GM12872 (cell line): Measurements from ENCODE around the gene ZNF511.

Experiments used
- TF ChIP-seq, protein P1 (sequence below): IDR thresholded peaks from 3 replicates; pipeline ENCODE4 v1.5.1; 2011; ENCODE audit warnings: low read depth, mild to moderate bottlenecking, low read length, moderate library complexity; ENCODE audit not compliant: insufficient read depth

ZNF511 gene

DNA sequence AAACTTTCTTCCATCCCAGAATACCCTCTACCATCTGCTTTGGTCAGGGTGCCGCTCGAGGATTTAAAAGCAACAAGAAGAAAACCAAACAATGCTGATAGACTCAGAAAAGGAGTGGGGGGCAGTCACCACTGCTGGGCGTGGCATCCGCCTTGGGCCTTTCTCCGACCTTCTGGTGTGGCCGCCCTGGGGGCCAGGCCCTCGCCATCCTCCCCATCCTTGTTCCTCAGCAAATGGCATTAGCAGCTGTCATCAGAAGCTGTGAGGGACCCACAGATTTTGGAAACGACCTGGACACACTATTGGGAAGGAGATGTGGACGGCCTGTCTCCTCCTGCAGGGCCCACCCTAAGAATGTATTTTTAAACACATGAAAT lies 4.0 kb downstream of the ZNF511 start:
- TF ChIP-seq, protein P1, sequence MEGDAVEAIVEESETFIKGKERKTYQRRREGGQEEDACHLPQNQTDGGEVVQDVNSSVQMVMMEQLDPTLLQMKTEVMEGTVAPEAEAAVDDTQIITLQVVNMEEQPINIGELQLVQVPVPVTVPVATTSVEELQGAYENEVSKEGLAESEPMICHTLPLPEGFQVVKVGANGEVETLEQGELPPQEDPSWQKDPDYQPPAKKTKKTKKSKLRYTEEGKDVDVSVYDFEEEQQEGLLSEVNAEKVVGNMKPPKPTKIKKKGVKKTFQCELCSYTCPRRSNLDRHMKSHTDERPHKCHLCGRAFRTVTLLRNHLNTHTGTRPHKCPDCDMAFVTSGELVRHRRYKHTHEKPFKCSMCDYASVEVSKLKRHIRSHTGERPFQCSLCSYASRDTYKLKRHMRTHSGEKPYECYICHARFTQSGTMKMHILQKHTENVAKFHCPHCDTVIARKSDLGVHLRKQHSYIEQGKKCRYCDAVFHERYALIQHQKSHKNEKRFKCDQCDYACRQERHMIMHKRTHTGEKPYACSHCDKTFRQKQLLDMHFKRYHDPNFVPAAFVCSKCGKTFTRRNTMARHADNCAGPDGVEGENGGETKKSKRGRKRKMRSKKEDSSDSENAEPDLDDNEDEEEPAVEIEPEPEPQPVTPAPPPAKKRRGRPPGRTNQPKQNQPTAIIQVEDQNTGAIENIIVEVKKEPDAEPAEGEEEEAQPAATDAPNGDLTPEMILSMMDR, result no peak

DNA sequence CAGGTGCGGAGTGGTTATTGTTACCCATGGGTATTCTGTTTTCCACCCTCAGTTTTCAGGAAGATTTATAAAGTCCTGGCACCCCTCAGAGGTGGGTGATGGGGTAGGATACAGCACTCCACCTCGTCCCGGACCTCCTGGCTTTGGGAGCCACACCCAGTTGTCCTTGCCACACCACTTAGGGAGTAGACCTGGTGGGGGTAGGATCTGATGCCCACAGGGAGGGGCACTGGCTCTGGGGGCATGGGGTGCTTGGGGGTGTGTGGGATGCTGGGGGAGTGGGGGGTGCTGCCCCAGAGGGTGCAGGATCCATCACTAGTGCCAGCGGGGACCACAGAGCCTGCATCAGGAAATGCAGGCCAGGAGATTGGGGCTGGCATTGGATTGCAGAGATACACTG lies 4.5 kb downstream of the ZNF511 start:
- TF ChIP-seq, protein P1, result no peak

DNA sequence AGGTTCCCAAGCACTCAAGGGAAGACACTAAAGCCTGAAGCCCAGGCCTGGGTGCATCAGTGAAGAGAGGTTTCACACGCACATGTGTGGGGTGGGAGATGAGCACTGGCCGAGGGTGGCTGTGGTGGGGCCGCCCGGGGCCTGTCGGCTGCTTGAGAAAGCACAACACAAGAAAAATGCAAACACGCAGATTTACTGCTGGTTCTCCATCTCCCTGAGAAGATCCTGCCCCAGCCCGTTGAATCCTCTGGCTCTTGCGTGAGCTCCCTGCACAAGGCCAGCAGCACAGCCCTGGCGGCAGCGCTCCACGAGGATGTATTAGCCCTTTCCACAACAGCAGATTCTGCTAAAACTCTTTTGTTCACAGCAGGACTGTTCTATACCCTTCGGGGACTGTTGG lies 6.2 kb downstream of the ZNF511 start:
- TF ChIP-seq, protein P1, result no peak

DNA sequence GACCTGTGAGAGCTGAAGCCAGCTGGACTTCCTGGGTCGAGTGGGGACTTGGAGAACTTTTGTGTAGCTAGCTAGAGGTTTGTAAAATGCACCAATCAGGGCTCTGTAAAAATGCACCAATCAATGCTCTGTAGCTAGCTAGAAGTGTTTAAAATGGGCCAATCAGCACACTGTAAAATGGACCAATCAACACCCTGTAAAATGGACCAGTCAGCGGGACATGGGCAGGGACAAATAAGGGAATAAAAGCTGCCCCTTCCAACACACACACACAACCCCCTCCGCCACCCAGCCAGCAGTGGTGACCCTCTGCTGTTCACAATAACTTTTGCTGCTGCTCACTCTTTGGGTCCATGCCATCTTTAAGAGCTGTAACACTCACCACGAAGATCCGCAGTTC lies 7.1 kb downstream of the ZNF511 start:
- TF ChIP-seq, protein P1, result no peak

DNA sequence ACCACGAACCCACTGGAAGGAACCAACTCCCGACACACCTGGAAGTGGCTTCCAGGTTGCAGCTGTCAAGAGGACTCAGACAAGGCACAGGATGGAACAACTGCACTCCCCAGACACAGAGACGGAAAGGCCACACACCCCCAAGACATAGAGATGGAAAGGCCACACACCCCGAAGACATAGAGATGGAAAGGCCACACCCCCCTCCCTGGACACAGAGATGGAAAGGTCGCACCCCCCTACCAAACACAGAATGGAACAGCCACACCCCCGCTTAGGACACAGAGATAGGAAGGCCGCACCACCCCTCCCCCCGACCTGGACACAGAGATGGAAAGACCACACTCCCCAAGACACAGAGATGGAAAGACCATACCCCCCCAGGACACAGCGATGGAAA lies 7.6 kb downstream of the ZNF511 start:
- TF ChIP-seq, protein P1, result no peak

DNA sequence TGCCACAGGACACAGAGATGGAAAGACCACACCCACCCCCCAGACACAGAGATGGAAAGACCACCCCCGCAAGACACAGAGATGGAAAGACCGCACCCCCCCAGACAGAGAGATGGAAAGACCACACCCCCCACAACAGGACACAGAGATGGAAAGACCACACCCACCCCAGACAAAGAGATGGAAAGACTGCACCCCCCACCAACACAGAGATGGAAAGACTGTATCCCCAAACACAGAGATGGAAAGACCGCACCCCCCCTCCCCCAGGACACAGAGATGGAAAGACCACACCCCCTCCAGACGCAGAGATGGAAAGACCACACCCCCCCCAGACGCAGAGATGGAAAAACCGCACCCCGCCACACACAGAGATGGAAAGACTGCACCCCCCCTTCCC lies 8.0 kb downstream of the ZNF511 start:
- TF ChIP-seq, protein P1, result no peak

DNA sequence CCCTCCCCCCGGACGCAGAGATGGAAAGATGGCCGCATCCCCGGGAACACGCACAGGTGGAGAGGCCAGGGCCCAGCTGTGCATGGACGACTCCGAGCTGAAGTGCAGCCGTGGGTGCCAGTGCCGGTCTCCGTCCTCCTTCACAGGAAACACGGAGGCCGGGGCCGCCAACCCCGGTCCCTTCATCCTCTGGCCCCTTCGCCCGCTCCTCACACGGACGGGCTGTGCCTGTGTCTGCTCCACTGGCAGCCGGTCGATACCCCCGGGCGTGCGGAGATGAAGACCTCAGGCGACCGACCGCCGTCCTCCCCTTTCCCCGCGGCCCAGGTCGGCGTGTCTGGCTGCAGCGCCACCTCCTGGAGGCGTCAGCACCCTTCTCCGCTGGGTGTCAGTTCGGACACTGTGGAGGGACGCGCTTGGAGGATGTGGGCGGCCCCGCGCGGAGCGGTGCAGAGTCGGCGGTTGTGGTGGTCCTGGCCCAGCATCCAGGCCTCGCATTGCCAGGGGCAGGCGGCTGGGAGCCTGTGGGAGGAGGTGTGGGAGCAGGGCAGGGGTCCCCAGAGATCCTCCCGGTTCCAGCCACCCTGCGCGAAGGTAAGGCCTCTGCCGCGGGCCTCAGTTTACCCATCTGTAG lies 9.9 kb downstream of the ZNF511 start:
- TF ChIP-seq, protein P1, result peak; percentile 72
